GM19438 (cell line): ENCODE results near the gene RPTOR.

ENCODE experiments used
- ATAC-seq: cut with Tn5 transposase; IDR thresholded peaks from one replicate; pipeline ENCODE4 v1.9.1; 2021; ENCODE audit warnings: low read depth; ENCODE audit not compliant: unreplicated experiment

The RPTOR gene

GRCh38 chr17:81012574-81013447, 468.2 kb downstream of the RPTOR start:
- no peak for ATAC-seq

GRCh38 chr17:81013642-81014041, 469.0 kb downstream of the RPTOR start:
- no peak for ATAC-seq

- no peak for ATAC-seq
Observed at GRCh38 chr17:81015136-81015535, 470.5 kb downstream of the RPTOR start.
